ENCODE measurements around the gene GTF3C1. TPM values are rescaled to one million over a fixed set of nuclear protein-coding genes. Genes with fewer than 3 reads are reported as not detected.

GTF3C1 gene
- total RNA-seq, 4 donors from 2014 or later, result 58.5 to 120 (median 112) TPM

- WGBS, 2 donors, result 90 to 94% methylated on average over 11 of the region's 11 CpGs
These were observed 120.3 kb downstream of the GTF3C1 start for GRCh38 chr16:27429330-27429871.

GRCh38 chr16:27428026-27428785 lies 121.5 kb downstream of the GTF3C1 start:
- 89 to 100% methylated on average over 3 to 4 of the region's 4 CpGs for WGBS, 2 donors
- H3K27ac ChIP-seq, result no peak overlapping the region
- DNase-seq, result no peak
- no peaks in the 10 kb centered on the region for H3K4me1 ChIP-seq
- H3K4me3 ChIP-seq (replicated peaks in 1 of 3), result no peak overlapping the region
- H3K36me3 ChIP-seq, result no peaks in the 10 kb centered on the region
- no peaks in the 10 kb centered on the region for H3K27me3 ChIP-seq
- intact Hi-C loops (cut with DNase I), result no loop called here
- no peak for TF ChIP-seq CTCF (IDR thresholded peaks at IDR 0.05)
- no peak for TF ChIP-seq POLR2A (IDR thresholded peaks at IDR 0.05)
- no peaks in the 10 kb centered on the region for H3K9me3 ChIP-seq

More at GRCh38 chr16:27429330-27429871, 120.3 kb downstream of the GTF3C1 start:
- no peaks in the 10 kb centered on the region for H3K9me3 ChIP-seq
- no peak overlapping the region for H3K4me3 ChIP-seq (replicated peaks in 1 of 3)
- intact Hi-C loops (cut with DNase I), result no loop called here
- no peaks in the 10 kb centered on the region for H3K36me3 ChIP-seq
- no peak for DNase-seq
- H3K4me1 ChIP-seq, result no peaks in the 10 kb centered on the region
- H3K27me3 ChIP-seq, result no peaks in the 10 kb centered on the region
- TF ChIP-seq CTCF (IDR thresholded peaks at IDR 0.05) (no peak), POLR2A (IDR thresholded peaks at IDR 0.05) (no peak)
- no peak overlapping the region for H3K27ac ChIP-seq

GRCh38 chr16:27427538-27427937 lies 122.2 kb downstream of the GTF3C1 start:
- no peaks in the 10 kb centered on the region for H3K4me1 ChIP-seq
- no peak overlapping the region for H3K4me3 ChIP-seq (replicated peaks in 1 of 3)
- no peak overlapping the region for H3K27ac ChIP-seq
- intact Hi-C loops (cut with DNase I), result no loop called here
- TF ChIP-seq POLR2A (IDR thresholded peaks at IDR 0.05) (no peak), CTCF (IDR thresholded peaks at IDR 0.05) (no peak)
- H3K27me3 ChIP-seq, result no peaks in the 10 kb centered on the region
- 85% methylated on average over 5 of the region's 5 CpGs for WGBS, 2 donors
- H3K36me3 ChIP-seq, result no peaks in the 10 kb centered on the region
- no peaks in the 10 kb centered on the region for H3K9me3 ChIP-seq
- DNase-seq, result no peak

- peak; percentile 73 to 78 for DNase-seq
These were observed 123.0 kb downstream of the GTF3C1 start for GRCh38 chr16:27426423-27427408.

More at GRCh38 chr16:27426423-27427408, 123.0 kb downstream of the GTF3C1 start:
- WGBS, 2 donors, result 20 to 25% methylated on average over 7 of the region's 7 CpGs
- Histone ChIP-seq H3K27me3 (no peaks in the 10 kb centered on the region), H3K27ac (no peak overlapping the region), H3K4me3 (replicated peaks in 1 of 3) (no peak overlapping the region), H3K4me1 (no peaks in the 10 kb centered on the region), H3K9me3 (no peaks in the 10 kb centered on the region), H3K36me3 (no peaks in the 10 kb centered on the region)
- TF ChIP-seq CTCF (IDR thresholded peaks at IDR 0.05) (no peak), POLR2A (IDR thresholded peaks at IDR 0.05) (no peak)
- intact Hi-C loops (cut with DNase I), result no loop called here

Measured in thyroid gland (tissue), 4 donors.